ENCODE results near the gene DOHH. TPM values are rescaled to one million over a fixed set of nuclear protein-coding genes. Genes with fewer than 3 reads are reported as not detected.

Gene DOHH
- total and polyA plus RNA-seq, 9 of the 15 experiments (the other 6 are each of a cell fraction or from before 2014, with no cell fraction given): 0.14 to 47.2 (median 5.1) TPM

- TF ChIP-seq ZFP91 (CRISPR knock-in tag; IDR thresholded peaks at IDR 0.05) (peak; percentile 69; the same call in 1 of the 2 replicates), FOXA1 (IDR thresholded peaks at IDR 0.05; ENCODE audit: borderline replicate concordance) (no peak), GATA2 (CRISPR knock-in tag; IDR thresholded peaks at IDR 0.05) (peak; percentile 97), TCFL5 (CRISPR knock-in tag; conservative IDR thresholded peaks at IDR 0.05) (no peak), GTF2B (IDR thresholded peaks at IDR 0.05; ENCODE audit: extremely low read depth, insufficient read length) (no peak), KLF6 (CRISPR knock-in tag; IDR thresholded peaks at IDR 0.05; ENCODE audit: borderline replicate concordance) (no peak), LEF1 (IDR thresholded peaks at IDR 0.05) (no peak), FOXP4 (CRISPR knock-in tag; IDR thresholded peaks at IDR 0.05; ENCODE audit: borderline replicate concordance) (peak; percentile 99), GTF2A2 (tag; IDR thresholded peaks at IDR 0.05) (no peak), HMGXB4 (CRISPR knock-in tag; IDR thresholded peaks at IDR 0.05) (peak; percentile 90), ZSCAN32 (CRISPR knock-in tag; IDR thresholded peaks at IDR 0.05) (0 out of 2 replicates have a peak, but pooled peaks have one; percentile 26), CTCFL (IDR thresholded peaks at IDR 0.05; ENCODE audit: borderline replicate concordance, insufficient read depth, low read depth, low read length, poor library complexity, severe bottlenecking) (peak; percentile 69), PHF20 (IDR thresholded peaks at IDR 0.05; ENCODE audit: partially characterized antibody) (no peak), ZNF282 (CRISPR knock-in tag; IDR thresholded peaks at IDR 0.05) (no peak), SETDB1 (IDR thresholded peaks at IDR 0.05; ENCODE audit: low read length) (no peak), ZNF583 (CRISPR knock-in tag; IDR thresholded peaks at IDR 0.05) (peak; percentile 79; the same call in 1 of the 2 replicates), SAFB2 (IDR thresholded peaks at IDR 0.05; ENCODE audit: borderline replicate concordance, low read depth, low read length, severe bottlenecking) (no peak), ZKSCAN3 (CRISPR knock-in tag; IDR thresholded peaks at IDR 0.05) (no peak), ZNF347 (CRISPR knock-in tag; IDR thresholded peaks at IDR 0.05; ENCODE audit: low read depth) (no peak)
Observed at GRCh38 chr19:3520166-3521103, 20.0 kb upstream of the DOHH start (continued).
